HG03521 (cell line): Measurements from ENCODE around the gene KANK3.
A peak's percentile ranks its signal among the peaks of the same experiment; 100 is the strongest.
"Not testable (repeated sequence)": the region's sequence is repeated elsewhere in the genome, so short reads cannot be mapped to it uniquely, and the experiment has no call there.

Experiments used
- ATAC-seq: cut with Tn5 transposase; IDR thresholded peaks from one replicate; pipeline ENCODE4 v1.9.1; 2021; ENCODE audit warnings: mild to moderate bottlenecking, moderate library complexity; ENCODE audit not compliant: unreplicated experiment

KANK3 gene

DNA sequence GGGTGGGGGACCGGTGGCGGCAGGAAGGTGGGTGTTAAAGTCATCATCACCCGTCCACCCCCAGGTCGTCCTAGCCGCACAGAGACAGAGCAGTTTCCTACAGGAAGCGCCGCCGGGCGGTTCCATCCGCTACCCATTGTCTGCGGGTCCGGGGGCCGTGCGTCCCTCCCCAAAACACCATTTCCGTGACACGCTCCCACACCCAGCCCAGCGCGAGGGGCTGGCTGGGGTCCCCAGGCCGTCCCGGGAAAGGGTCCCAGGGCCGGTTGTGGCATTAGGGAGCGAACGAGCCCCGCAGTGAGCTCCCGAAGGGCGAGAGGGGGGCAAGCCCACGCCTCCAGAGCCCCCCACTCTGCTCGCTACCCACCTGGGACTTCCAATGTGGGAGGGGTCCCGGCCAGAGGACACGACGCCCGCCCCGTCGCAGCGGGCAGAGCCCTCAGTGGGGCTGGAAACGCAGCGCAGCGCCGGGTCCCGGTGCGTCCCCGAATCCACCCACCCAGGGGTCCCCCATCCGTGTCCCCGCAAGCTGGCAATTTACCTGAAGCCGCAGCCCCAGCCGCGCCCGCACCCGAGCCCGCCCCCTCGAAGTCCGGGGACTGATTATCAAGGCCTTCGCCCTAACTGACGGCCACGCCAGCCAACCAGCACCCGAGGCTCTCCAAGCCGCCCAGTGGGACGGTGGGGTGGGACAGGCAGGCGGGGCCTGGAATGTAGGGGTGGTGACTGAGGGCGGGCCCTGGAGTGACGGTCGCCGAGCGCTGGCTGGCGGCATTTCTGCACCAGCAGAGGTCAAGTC lies at the start of gene KANK3:
Gene KANK3, minus strand, starts transcription at position 579 of the 799 bp plus-strand sequence. CDS start 5,434 bp downstream, outside the sequence.
- peak; percentile 85 for ATAC-seq

DNA sequence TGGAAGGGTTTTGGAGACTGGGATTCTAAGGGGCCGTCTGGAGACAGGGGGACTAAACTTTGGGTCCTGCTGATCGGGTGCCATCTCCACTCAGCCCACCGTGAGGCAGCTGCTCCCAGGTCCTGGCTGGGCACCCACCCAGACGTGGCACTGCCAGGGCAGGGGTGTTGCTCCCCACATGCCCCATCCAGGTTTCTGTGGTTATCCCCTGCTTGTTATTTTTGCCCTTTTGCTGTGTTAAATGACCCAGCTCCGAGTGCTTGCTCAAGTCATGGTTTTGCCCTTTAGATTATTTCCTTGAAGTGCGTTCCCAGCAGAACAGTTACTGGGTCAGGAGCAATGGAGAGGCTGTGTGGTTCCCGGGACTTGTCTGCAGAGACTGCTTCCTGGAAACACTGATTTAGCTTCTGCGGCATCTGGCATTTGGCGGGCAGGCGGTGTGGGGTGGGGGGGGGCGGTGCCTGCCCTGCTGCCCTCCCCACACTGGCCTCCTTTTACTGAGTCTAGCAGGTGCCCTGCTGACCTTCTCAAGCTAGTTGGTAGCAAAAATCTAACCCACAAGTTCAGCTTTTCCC lies 49.0 kb upstream of the KANK3 start:
- no peak for ATAC-seq

DNA sequence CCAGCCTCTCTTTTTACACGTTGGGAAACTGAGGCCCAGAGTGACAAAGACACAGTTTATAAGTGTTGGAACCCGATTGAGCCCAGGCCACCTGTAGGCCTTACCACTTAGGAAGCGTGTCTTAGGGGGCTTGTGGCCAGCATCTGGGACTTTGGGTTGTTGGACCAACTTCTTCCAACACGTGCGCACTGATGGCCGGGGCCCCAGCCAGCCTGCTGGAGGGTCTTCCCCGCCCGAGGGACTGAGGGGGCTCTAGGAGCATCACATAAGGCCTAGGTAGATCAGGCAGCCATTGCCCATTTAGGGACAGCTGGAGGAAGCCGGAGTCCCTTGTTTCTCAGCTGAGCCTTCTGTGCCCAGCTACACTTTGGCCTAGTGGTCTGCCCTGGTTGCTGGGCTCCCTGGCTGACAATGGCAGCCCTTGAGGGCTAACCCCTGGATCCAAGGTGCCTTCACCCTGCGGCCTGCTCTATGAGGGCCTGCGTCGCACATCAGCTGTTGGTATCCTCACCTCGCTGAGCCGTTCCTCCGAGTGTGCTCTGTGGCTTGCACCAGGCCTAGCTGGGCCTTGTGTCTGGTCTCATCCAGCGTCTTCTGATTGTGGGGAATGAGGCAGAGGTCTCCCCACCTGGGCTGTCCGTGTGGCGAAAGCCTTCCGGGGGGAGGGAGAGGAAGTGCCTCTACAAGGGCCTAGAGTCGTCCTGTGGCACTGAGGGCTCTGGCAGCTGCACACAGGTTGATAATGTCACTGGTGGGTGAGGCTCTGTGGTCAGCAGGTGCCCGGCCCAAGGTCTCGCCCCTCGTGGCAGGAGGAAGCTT lies 48.3 kb upstream of the KANK3 start:
- no peak for ATAC-seq

DNA sequence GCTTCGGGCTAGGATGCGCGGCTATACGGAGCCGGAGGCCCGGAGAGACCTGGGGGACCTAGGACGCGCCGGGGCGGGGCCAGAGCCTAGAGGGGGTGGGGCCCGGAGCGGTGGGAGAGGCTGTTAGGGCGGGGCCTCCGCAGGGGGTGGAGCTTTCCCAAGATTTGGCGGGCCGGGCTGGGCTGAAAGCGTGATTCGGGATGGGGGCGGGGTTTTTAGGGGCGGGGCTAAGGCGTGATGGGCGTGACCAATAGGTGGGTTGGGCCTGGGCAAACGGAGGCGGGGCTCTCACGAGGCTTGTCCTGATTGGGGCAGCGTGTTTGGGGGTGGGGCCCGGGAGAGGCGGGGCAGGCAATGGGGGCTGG lies 47.5 kb upstream of the KANK3 start:
- ATAC-seq, result peak; percentile 29

DNA sequence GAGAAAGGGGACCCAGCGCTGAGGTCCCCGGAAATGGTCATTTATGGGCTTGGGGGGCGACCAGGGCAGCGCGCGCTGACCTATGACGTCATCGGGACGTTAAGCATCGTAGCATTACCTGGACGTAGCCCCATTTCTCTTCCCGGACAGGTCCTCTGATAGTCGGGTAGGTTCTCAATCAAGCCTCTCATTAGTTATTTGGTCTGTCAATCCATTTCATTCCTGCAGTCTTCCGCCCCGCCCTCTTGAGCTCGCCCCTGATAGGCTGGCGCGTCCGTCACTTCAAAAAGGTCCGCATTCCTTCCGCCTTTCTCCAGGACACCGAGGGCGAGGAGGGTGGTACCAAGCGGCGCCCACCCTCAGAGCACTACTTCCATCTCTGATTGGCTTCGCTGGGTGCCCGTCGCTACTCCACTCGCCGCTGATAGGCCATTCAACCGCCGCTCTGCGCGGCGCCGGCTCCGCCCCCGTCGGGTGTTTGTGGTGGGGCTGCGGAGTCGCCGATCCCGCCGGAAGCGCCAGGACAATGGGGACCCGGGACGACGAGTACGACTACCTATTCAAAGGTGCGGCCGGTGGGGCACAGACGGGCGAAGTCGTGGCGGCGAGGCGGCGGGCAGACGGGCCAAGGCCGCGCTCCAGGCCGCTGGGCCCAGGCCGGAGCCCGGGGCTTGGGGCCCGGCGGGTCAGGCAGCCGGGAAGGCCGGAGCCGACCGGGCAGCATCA lies 47.0 kb upstream of the KANK3 start, which contains the start of gene RAB11B:
Gene RAB11B, plus strand, starts transcription at position 470 of the 726 bp plus-strand sequence. Its CDS starts 57 bp downstream, at position 527.
- peak; percentile 89 for ATAC-seq

DNA sequence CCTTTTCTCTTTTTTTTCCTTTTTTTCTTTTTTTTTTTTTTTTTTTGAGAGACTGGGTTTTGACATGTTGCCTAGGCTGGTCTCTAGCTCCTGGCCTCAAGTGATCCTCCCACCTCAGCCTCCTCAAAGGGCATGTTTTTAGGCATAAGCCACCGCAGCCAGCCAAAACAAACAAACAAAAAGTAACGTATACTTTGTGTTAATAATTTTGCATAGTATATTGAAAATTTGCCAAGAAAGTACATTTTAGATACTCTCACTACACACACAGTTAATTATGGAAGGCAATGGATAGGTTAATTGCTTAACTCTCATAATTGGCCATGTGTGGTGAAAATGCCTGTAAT lies 45.5 kb upstream of the KANK3 start:
- no peak for ATAC-seq

DNA sequence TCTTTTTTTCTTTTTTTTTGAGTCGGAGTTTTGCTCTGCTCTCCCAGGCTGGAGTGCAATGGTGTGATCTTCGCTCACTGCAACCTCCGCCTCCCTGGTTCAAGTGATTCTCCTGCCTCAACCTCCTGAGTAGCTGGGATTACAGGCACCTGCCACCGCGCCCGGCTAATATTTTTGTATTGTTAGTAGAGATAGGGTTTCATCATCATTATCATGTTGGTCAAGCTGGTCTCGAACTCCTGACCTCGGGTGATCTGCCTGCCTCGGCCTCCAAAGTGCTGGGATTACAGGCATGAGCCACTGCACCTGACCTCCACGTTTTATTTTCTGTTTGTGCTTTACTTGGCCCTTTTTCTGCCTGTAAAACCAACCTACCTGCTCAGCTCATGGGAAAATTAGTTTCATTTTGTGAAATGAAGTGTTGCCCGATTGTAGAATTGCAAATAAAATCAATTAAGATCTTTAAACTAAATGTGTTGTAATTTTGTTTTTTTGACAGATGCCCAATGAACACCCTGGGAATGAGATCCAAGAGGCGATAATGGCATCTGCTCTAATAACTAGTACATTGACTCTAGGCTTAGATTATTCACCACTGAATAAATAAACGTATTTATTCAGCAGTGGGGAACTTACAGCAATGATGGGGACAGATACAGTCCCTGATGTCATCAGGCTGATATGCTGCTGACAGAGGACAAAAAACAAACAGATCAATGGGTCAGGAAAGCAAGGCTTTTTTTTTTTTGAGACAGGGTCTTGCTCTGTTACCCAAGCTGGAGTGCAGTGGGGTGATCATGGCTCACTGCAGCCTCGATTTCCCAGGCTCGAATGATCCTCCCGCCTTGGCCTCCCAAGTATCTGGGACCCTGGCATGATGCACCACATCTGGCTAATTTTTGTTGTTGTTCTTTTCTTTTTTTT lies 44.9 kb upstream of the KANK3 start:
- no peak for ATAC-seq

DNA sequence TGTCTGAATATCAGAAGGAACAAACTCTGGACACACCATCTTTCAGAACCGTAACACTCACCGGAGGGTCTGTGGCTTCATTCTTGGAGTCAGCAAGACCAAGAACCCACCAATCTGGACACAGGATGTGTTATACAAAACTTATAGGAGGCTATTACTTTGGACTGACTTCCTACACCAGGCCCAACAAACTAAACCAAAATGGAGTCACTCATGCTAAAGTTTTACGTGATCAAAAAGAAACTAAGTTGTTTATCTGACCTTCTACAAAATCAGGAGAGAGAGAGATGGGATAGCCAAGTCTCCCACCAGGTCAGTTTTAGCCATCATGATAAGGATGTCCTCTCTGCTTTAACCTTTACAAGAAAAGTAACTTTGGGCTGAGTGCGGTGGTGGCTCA lies 43.9 kb upstream of the KANK3 start:
- no peak for ATAC-seq

DNA sequence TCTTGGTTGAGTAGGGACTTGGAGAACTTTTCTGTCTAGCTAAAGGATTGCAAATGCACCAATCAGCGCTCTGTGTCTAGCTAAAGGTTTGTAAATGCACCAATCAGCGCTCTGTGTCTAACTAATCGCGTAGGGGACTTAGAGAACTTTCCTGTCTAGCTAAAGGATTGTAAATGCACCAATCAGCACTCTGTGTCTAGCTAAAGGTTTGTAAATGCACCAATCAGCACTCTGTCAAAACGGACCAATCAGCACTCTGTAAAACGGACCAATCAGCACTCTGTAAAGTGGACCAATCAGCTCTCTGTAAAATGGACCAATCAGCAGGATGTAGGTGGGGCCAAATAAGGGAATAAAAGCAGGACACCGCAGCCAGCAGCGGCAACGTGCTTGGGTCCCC lies 43.4 kb upstream of the KANK3 start:
- not testable (repeated sequence) for ATAC-seq

DNA sequence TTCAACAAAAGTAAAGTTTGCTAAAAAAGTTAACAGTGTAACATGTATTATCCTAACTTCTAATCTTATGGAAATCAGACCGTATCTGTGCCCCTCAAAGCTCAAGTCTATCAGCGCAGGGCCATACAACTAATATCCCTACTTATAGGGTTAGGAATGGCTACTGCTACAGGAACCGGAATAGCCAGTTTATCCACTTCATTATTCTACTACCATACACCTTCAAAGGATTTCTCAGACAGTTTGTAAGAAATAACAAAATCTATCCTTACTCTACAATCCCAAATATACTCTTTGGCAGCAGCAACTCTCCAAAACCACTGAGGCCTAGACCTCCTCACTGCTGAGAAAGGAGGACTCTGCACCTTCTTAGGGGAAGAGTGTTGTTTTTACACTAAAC lies 42.5 kb upstream of the KANK3 start:
- not testable (repeated sequence) for ATAC-seq

DNA sequence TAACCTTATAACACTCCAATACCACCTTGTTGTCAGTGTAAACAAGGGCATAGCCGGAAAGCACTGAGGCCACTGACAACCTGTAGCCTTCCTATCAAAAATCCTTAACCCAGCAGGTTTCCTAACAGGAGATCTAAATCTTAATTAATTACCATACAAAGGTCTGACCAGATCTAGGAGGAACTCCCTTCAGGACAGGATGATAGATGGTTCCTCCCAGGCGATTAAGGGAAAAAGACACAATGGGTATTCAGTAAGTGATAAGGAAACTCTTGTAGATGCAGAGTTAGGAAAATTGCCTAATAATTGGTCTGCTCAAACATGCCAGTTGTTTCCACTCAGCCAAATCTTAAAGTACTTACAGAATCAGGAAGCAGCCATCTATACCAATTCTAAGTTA lies 42.0 kb upstream of the KANK3 start:
- not testable (repeated sequence) for ATAC-seq

DNA sequence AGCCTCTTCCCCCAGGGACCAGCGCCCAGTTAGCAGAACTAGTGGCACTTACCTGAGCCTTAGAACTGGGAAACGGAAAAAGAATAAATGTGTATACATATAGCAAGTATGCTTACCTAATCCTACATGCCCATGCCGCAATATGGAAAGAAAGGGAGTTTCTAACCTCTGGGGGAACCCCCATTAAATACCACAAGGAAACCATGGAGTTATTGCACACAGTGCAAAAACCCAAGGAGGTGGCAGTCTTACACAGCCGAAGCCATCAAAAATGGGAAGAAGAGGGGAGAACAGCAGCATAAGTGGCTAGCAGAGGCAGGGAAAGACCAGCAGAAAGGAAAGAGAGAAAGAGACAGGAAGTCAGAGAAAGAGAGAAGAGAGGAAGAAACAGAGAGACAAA lies 41.5 kb upstream of the KANK3 start:
- ATAC-seq, result not testable (repeated sequence)

DNA sequence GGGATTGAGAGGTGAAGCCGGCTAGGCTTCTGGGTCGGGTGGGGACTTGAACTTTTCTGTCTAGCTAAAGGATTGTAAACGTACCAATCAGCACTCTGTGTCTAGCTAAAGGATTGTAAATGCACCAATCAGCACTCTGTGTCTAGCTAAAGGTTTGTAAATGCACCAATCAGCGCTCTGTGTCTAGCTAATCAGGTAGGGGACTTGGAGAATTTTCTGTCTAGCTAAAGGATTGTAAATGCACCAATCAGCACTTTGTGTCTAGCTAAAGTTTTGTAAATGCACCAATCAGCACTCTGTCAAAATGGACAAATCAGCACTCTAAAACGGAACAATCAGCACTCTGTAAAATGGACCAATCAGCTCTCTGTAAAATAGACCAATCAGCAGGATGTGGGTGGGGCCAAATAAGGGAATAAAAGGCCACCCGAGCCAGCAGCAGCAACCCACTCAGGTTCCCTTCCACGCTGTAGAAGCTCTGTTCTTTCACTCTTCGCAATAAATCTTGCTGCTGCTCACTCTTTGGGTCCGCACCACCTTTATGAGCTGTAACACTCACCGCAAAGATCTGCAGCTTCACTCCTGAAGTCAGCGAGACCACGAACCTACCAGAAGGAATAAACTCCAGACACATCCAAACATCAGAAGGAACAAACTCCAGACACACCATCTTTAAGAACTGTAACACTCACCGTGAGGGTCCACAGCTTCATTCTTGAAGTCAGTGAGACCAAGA lies 36.3 kb upstream of the KANK3 start:
- ATAC-seq, result not testable (repeated sequence)

DNA sequence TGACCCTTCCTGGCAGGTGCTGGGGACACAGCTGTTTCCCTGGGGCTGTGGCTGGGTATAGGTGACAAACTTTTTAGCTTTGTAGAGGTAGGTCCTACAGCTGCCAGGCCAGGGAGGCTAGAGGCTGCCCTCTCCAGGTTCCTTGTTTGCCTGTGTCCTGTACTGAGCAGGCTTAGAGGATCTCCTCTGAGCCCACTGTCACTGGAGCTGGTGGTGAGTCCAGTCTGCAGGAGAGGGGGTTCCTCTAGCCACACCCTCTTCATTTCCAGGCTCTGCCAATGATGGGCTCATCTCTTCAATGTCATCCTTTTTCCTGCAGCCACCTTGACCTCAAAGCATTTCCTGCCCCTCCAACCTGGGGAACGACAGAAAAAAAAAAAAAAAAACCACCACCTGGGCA lies 34.5 kb upstream of the KANK3 start:
- ATAC-seq, result no peak

DNA sequence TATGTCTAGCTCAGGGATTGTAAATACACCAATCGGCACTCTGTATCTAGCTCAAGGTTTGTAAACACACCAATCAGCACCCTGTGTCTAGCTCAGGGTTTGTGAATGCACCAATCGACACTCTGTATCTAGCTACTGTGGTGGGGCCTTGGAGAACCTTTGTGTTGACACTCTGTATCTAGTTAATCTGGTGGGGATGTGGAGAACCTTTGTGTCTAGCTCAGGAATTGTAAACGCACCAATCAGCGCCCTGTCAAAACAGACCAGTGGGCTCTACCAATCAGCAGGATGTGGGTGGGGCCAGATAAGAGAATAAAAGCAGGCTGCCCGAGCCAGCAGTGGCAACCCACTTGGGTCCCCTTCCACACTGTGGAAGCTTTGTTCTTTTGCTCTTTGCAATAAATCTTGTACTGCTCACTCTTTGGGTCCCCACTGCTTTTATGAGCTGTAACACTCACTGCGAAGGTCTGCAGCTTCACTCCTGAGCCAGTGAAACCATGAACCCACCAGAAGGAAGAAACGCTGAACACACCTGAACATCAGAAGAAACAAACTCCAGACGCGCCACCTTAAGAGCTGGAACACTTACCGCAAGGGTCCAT lies 33.4 kb upstream of the KANK3 start:
- not testable (repeated sequence) for ATAC-seq

DNA sequence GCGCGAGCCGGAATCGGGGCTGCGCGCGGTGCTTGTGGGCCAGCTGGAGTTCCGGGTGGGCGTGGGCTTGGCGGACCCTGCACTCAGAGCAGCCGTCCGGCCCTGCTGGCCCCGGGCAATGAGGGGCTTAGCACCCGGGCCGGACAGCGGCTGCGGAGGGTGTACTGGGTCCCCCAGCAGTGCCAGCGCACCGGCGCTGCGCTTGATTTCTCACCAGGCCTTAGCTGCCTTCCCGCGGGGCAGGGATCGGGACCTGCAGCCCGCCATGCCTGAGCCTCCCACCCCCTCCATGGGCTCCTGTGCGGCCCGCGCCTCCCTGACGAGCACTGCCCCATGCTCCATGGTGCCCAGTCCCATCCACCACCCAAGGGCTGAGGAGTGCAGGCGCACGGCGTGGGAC lies 32.7 kb upstream of the KANK3 start:
- not testable (repeated sequence) for ATAC-seq

DNA sequence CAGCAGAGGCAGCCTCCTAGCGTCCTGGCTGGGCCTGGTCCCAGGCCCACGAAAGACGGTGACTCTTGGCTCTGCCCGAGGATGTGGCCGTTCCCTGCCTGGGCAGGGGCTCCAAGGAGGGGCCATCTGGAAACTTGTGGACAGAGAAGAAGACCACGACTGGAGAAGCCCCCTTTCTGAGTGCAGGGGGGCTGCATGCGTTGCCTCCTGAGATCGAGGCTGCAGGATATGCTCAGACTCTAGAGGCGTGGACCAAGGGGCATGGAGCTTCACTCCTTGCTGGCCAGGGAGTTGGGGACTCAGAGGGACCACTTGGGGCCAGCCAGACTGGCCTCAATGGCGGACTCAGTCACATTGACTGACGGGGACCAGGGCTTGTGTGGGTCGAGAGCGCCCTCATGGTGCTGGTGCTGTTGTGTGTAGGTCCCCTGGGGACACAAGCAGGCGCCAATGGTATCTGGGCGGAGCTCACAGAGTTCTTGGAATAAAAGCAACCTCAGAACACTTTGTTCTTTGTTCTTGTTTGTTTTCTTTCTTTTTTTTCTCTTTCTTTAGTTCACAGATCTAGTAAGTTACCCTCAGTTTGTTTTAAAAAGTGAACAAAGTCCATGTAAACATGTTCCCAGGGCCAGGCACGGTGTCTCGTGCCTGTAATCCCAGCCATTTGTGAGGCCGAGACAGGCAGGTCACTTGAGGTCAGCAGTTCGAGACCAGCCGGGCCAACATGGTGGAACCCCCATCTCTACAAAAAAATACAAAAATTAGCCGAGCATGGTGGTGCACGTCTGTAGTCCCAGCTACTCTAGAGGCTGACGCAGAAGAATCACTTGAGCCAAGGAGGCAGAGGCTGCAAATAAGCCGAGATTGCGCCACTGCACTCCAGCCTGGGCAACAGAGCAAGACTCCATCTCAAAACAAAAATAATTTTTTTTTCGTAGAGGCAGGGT lies 31.1 kb upstream of the KANK3 start:
- ATAC-seq, result no peak
